ENCODE results near the gene SERTAD4.

SERTAD4 gene

GRCh38 chr1:210250998-210251679 lies 18.5 kb downstream of the SERTAD4 start (continued):
- TF ChIP-seq PATZ1 (CRISPR knock-in tag; IDR thresholded peaks at IDR 0.05; ENCODE audit: borderline replicate concordance) (0 out of 2 replicates have a peak, but pooled peaks have one; percentile 32), BACH2 (CRISPR knock-in tag; IDR thresholded peaks at IDR 0.05; ENCODE audit: borderline replicate concordance) (no peak)
- TF ChIP-seq, protein P1, sequence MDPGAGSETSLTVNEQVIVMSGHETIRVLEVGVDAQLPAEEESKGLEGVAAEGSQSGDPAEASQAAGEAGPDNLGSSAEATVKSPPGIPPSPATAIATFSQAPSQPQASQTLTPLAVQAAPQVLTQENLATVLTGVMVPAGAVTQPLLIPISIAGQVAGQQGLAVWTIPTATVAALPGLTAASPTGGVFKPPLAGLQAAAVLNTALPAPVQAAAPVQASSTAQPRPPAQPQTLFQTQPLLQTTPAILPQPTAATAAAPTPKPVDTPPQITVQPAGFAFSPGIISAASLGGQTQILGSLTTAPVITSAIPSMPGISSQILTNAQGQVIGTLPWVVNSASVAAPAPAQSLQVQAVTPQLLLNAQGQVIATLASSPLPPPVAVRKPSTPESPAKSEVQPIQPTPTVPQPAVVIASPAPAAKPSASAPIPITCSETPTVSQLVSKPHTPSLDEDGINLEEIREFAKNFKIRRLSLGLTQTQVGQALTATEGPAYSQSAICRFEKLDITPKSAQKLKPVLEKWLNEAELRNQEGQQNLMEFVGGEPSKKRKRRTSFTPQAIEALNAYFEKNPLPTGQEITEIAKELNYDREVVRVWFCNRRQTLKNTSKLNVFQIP (CRISPR knock-in tag; IDR thresholded peaks at IDR 0.05; ENCODE audit: borderline replicate concordance, low read depth): no peak

DNA sequence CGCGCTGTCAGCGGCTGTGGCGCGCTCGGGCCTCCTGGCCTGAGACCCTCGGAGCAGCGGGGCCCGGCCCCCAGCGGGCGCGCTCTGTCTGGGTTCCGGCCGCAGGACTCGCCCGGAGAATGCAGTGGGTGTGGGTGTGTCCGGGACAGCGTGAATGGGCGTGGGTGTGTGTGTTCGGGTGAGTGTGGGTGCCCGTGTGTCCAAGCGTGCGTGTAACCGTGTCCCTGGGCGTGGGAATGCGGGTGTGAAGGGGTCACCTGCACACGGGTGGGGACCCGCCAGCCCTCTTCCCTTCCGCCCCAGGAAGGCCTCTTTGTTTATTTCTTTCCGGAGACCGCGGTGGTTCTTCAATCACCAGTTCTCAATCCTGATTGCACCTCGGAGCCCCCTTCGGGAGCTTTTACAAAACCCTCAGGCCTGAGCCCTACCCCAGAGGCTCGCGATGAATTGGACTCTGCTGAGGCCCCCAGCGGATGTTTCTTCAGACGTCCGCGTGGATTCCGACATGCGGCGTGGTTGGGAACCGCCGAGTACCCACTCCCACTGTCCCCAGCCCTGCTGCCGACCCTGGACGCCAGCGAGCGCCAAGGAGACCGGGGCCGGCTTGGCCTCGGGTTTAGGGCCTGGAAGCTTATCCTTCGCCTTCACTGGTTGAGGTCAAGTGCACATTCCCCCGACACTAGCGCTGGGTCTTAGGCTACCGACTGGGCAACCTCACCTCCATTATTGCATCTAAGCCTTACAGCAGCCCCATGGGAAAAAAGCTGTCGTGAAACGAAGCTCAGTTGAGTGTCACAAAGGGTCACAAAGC lies 19.3 kb downstream of the SERTAD4 start:
- no peak for TF ChIP-seq CSDC2 (CRISPR knock-in tag; IDR thresholded peaks at IDR 0.05)
- no peak for TF ChIP-seq ZFP30 (CRISPR knock-in tag; IDR thresholded peaks at IDR 0.05)
- TF ChIP-seq SNAI2 (CRISPR knock-in tag; IDR thresholded peaks at IDR 0.05): no peak
- TF ChIP-seq TOX (CRISPR knock-in tag; IDR thresholded peaks at IDR 0.05; ENCODE audit: borderline replicate concordance): no peak
- TF ChIP-seq ZNF8 (CRISPR knock-in tag; IDR thresholded peaks at IDR 0.05): no peak
- TF ChIP-seq GLIS3 (CRISPR knock-in tag; IDR thresholded peaks at IDR 0.05): no peak
- no peak for TF ChIP-seq ZFP3 (CRISPR knock-in tag; IDR thresholded peaks at IDR 0.05)
- TF ChIP-seq PATZ1 (CRISPR knock-in tag; IDR thresholded peaks at IDR 0.05; ENCODE audit: borderline replicate concordance): no peak
- no peak for TF ChIP-seq PPARA (CRISPR knock-in tag; IDR thresholded peaks at IDR 0.05; ENCODE audit: borderline replicate concordance)
- TF ChIP-seq ZNF565 (CRISPR knock-in tag; conservative IDR thresholded peaks at IDR 0.05; ENCODE audit: low read depth): no peak
- TF ChIP-seq ISL1 (CRISPR knock-in tag; IDR thresholded peaks at IDR 0.05): no peak
- TF ChIP-seq CSRNP3 (CRISPR knock-in tag; IDR thresholded peaks at IDR 0.05): no peak
- no peak for TF ChIP-seq ZC3H10 (CRISPR knock-in tag; IDR thresholded peaks at IDR 0.05)
- TF ChIP-seq TCF4 (CRISPR knock-in tag; IDR thresholded peaks at IDR 0.05; ENCODE audit: borderline replicate concordance): no peak
- TF ChIP-seq, protein P2, sequence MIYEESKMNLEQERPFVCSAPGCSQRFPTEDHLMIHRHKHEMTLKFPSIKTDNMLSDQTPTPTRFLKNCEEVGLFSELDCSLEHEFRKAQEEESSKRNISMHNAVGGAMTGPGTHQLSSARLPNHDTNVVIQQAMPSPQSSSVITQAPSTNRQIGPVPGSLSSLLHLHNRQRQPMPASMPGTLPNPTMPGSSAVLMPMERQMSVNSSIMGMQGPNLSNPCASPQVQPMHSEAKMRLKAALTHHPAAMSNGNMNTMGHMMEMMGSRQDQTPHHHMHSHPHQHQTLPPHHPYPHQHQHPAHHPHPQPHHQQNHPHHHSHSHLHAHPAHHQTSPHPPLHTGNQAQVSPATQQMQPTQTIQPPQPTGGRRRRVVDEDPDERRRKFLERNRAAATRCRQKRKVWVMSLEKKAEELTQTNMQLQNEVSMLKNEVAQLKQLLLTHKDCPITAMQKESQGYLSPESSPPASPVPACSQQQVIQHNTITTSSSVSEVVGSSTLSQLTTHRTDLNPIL (CRISPR knock-in tag; IDR thresholded peaks at IDR 0.05; ENCODE audit: low read depth): no peak
- TF ChIP-seq ARNTL (CRISPR knock-in tag; IDR thresholded peaks at IDR 0.05; ENCODE audit: borderline replicate concordance, low read depth): no peak
- TF ChIP-seq OSR1 (CRISPR knock-in tag; IDR thresholded peaks at IDR 0.05): no peak
- no peak for TF ChIP-seq ZNF70 (CRISPR knock-in tag; IDR thresholded peaks at IDR 0.05)
- no peak for TF ChIP-seq BACH2 (CRISPR knock-in tag; IDR thresholded peaks at IDR 0.05; ENCODE audit: borderline replicate concordance)
- ATAC-seq: no peak

GRCh38 chr1:210252621-210253051 lies 20.0 kb downstream of the SERTAD4 start:
- TF ChIP-seq CSRNP3 (CRISPR knock-in tag; IDR thresholded peaks at IDR 0.05) (no peak), ZFP3 (CRISPR knock-in tag; IDR thresholded peaks at IDR 0.05) (no peak), TOX (CRISPR knock-in tag; IDR thresholded peaks at IDR 0.05; ENCODE audit: borderline replicate concordance) (no peak)
- ATAC-seq: no peak

All from SK-N-SH treated with all-trans-retinoic acid at 6 μM for 48 hours (cell line).